H9 (cell line): ENCODE measurements around the gene NOP58. TPM values are rescaled to one million over a fixed set of nuclear protein-coding genes. Genes with fewer than 3 reads are reported as not detected.

ENCODE experiments used
- DNase-seq: peaks from one replicate; pipeline ENCODE4 v3.0.0-alpha.2; 2017
- H2AFZ ChIP-seq: one replicate; pipeline ENCODE4 v1.6.1; 2013; ENCODE audit warnings: mild to moderate bottlenecking, low read length, control low read depth, moderate library complexity
- H2AK5ac ChIP-seq: 2 replicates; pipeline ENCODE4 v1.6.1; 2013; ENCODE audit warnings: low read length, control low read depth, mixed read lengths; ENCODE audit not compliant: insufficient read length
- H2BK120ac ChIP-seq: one replicate; pipeline ENCODE4 v1.6.1; 2013; ENCODE audit warnings: low read depth, mild to moderate bottlenecking, low read length, control low read depth, inconsistent platforms; ENCODE audit not compliant: poor library complexity, severe bottlenecking
- H2BK12ac ChIP-seq: 2 replicates; pipeline ENCODE4 v1.6.1; 2013; ENCODE audit warnings: low read length, control low read depth, mixed read lengths, low read depth; ENCODE audit not compliant: insufficient read length
- H2BK15ac ChIP-seq: 2 replicates; pipeline ENCODE4 v1.6.1; 2013; ENCODE audit warnings: low read depth, low read length, control low read depth
- H2BK20ac ChIP-seq: one replicate; pipeline ENCODE4 v1.6.1; 2013; ENCODE audit warnings: low read depth, mild to moderate bottlenecking, low read length, control low read depth, inconsistent platforms; ENCODE audit not compliant: poor library complexity, severe bottlenecking
- H2BK5ac ChIP-seq: 2 replicates; pipeline ENCODE4 v1.6.1; 2013; ENCODE audit warnings: low read length, control low read depth, mixed read lengths; ENCODE audit not compliant: insufficient read length
- H3K14ac ChIP-seq: 2 replicates; pipeline ENCODE4 v1.6.1; 2013; ENCODE audit warnings: low read length, control low read depth; ENCODE audit not compliant: insufficient read depth
- H3K18ac ChIP-seq: 2 replicates; pipeline ENCODE4 v1.6.1; 2013; ENCODE audit warnings: low read depth, mild to moderate bottlenecking, mixed read lengths, low read length, control low read depth; ENCODE audit not compliant: insufficient read length
- H3K23ac ChIP-seq: 2 replicates; pipeline ENCODE4 v1.6.1; 2013; ENCODE audit warnings: low read length, control low read depth, mixed read lengths, low read depth; ENCODE audit not compliant: insufficient read length
- H3K23me2 ChIP-seq: 2 replicates; pipeline ENCODE4 v1.6.1; 2013; ENCODE audit warnings: low read depth, mild to moderate bottlenecking, mixed read lengths, low read length, control low read depth; ENCODE audit not compliant: insufficient read length, poor library complexity, severe bottlenecking
- H3K27ac ChIP-seq: 2 replicates; pipeline ENCODE4 v1.5.1; 2013; ENCODE audit warnings: low read length, control low read depth, mixed read lengths, low read depth; ENCODE audit not compliant: insufficient read length
- H3K27me3 ChIP-seq: 2 replicates; pipeline ENCODE4 v1.6.1; 2013; ENCODE audit warnings: low read length, control low read depth, inconsistent platforms; ENCODE audit not compliant: insufficient read depth
- H3K4ac ChIP-seq: 2 replicates; pipeline ENCODE4 v1.6.1; 2013; ENCODE audit warnings: low read depth, mild to moderate bottlenecking, control low read depth, inconsistent platforms, low read length, moderate library complexity
- H3K4me1 ChIP-seq: 2 replicates; pipeline ENCODE4 v1.6.1; 2013; ENCODE audit warnings: low read length, control low read depth, inconsistent platforms; ENCODE audit not compliant: insufficient read depth
- H3K4me2 ChIP-seq: 2 replicates; pipeline ENCODE4 v1.6.1; 2013; ENCODE audit warnings: low read length, control low read depth, mixed read lengths; ENCODE audit not compliant: insufficient read length, insufficient read depth
- H3K56ac ChIP-seq: 2 replicates; pipeline ENCODE4 v1.6.1; 2013; ENCODE audit warnings: low read depth, mild to moderate bottlenecking, mixed read lengths, low read length, control low read depth; ENCODE audit not compliant: insufficient read length
- H3K79me1 ChIP-seq: 2 replicates; pipeline ENCODE4 v1.6.1; 2013; ENCODE audit warnings: low read depth, mild to moderate bottlenecking, moderate library complexity, low read length, control low read depth, inconsistent platforms; ENCODE audit not compliant: insufficient read depth, poor library complexity, severe bottlenecking
- H3K79me2 ChIP-seq: 2 replicates; pipeline ENCODE4 v1.6.1; 2013; ENCODE audit warnings: low read length, control low read depth, inconsistent platforms; ENCODE audit not compliant: insufficient read depth
- H3K9ac ChIP-seq: 2 replicates; pipeline ENCODE4 v1.6.1; 2013; ENCODE audit warnings: low read length, control low read depth, mixed read lengths; ENCODE audit not compliant: insufficient read length; ENCODE audit errors: extremely low read depth
- H3K9me3 ChIP-seq: one replicate; pipeline ENCODE4 v1.6.1; 2013; ENCODE audit warnings: low read depth, low read length, inconsistent platforms; ENCODE audit not compliant: control insufficient read depth
- H3T11ph ChIP-seq: one replicate; pipeline ENCODE4 v1.6.1; 2013; ENCODE audit warnings: mild to moderate bottlenecking, low read length, control low read depth, inconsistent platforms
- H4K20me1 ChIP-seq: one replicate; pipeline ENCODE4 v1.6.1; 2013; ENCODE audit not compliant: control insufficient read depth, insufficient read length, insufficient read depth
- H4K5ac ChIP-seq: 2 replicates; pipeline ENCODE4 v1.6.1; 2013; ENCODE audit warnings: low read depth, mild to moderate bottlenecking, mixed read lengths, low read length, control low read depth; ENCODE audit not compliant: insufficient read length
- H4K8ac ChIP-seq: replicated peaks from 2 replicates; pipeline ENCODE4 v1.6.1; 2013; ENCODE audit warnings: low read length, control low read depth, mixed read lengths, low read depth; ENCODE audit not compliant: insufficient read length
- H4K91ac ChIP-seq: 2 replicates; pipeline ENCODE4 v1.6.1; 2013; ENCODE audit warnings: low read depth, mild to moderate bottlenecking, moderate library complexity, mixed read lengths, low read length, control low read depth; ENCODE audit not compliant: insufficient read length
- H3K27ac Mint-ChIP-seq, 3 experiments: 2 replicates in 2 of 3; 3 replicates in 1 of 3; pipeline ENCODE4 v1.8.0; 2020 to 2021; ENCODE audit warnings: mixed read lengths in 3 of 3, mild to moderate bottlenecking in 1 of 3, moderate library complexity in 1 of 3
- H3K27me3 Mint-ChIP-seq: 2 replicates; pipeline ENCODE4 v1.8.0; 2021; ENCODE audit warnings: low read depth, mild to moderate bottlenecking, moderate library complexity, mixed read lengths
- H3K36me3 Mint-ChIP-seq, 3 experiments: 2 replicates in 2 of 3; 3 replicates in 1 of 3; pipeline ENCODE4 v1.8.0; 2020 to 2021; ENCODE audit warnings: low read depth in 3 of 3, mixed read lengths in 3 of 3; ENCODE audit not compliant: insufficient read depth in 1 of 3
- H3K4me1 Mint-ChIP-seq, 2 experiments: 2 replicates each; pipeline ENCODE4 v1.8.0; 2020; ENCODE audit warnings: mixed read lengths in 2 of 2
- H3K4me3 Mint-ChIP-seq, 2 experiments: 2 replicates in 1 of 2; 3 replicates in 1 of 2; pipeline ENCODE4 v1.8.0; 2020 to 2021; ENCODE audit warnings: mild to moderate bottlenecking in 2 of 2, mixed read lengths in 2 of 2, moderate library complexity in 1 of 2
- H3K9me3 Mint-ChIP-seq, 2 experiments: 2 replicates in 1 of 2; 3 replicates in 1 of 2; pipeline ENCODE4 v1.8.0; 2020; ENCODE audit warnings: mild to moderate bottlenecking in 2 of 2, mixed read lengths in 2 of 2, moderate library complexity in 1 of 2
- CTCF ChIP-seq: fragments of 200-600 bp; sonication (generic); conservative IDR thresholded peaks from 3 replicates; pipeline ENCODE4 v1.8.0; 2021; ENCODE audit warnings: antibody characterized with exemption, mild to moderate bottlenecking
- WGBS: extraction: QIAGEN DNeasy Blood & Tissue Kit; methylation state at CpG from one replicate; pipeline ENCODE4 v1.1.7; 2013; ENCODE audit warnings: missing lambda C conversion rate, low lambda C conversion rate, mixed read lengths; ENCODE audit not compliant: insufficient read length; ENCODE audit errors: extremely low coverage; 5-methylcytosine and 5-hydroxymethylcytosine counted together
- total RNA-seq: library from RNA; stranded (reverse); gene quantifications from 2 replicates; pipeline ENCODE4 v1.2.1, GENCODE V29; 2021

The NOP58 gene
- total RNA-seq, 1 experiment from 2014 or later = 168 TPM

DNA sequence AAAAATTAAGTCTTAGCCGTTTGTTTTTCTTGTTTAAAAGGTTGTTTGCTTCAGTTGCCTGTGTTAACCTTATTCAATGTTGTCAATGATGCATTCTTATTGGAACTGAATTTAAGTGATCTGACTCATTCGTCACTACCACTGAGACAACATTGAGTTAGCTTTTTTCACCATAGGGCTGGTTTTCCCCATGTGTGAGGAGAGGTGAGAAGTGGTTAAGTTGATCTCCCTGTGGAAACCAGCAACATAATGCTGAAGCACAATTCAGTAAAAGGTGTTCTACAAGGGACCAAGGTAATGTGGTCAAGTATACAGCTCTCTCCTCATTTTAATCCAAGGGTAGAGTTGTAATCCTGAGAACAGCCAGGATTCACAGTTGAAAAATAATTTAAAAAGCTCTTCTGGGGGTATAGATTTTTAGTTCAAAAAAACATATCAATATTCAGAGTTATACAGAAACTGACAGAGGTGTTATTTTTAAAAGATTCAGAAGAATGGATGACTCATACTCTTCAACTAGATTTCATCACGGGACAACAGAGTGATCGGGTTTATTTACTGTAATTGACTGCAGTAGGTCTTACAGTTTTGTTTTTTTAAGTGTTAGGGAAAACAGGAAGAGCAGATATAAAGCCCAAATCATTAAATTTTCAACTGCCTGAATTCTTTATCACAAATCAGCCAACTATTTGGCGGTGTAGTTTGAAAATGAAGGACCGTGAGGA lies 12.6 kb downstream of the NOP58 start:
- no peak overlapping the region for H3K14ac ChIP-seq
- H3K9me3 ChIP-seq = no peaks in the 10 kb centered on the region
- Mint-ChIP-seq H3K27me3 (no peaks in the 10 kb centered on the region), H3K4me3 (no peak overlapping the region), H3K27ac (peak overlapping the region in 2 of 3 experiments; percentile 3 to 59; a peak in 1 of 7 replicates), H3K36me3 (peaks cover 44 to 73% (median 62%) of the 10 kb centered on the region in 3 experiments; a peak in 6 of 7 replicates), H3K9me3 (no peaks in the 10 kb centered on the region), H3K4me1 (peaks cover 0 to under 1% of the 10 kb centered on the region in 2 experiments; a peak in 2 of 4 replicates)
- no CpG with 5 or more reads among the region's 6 CpGs for WGBS
- no peak overlapping the region for H3K23ac ChIP-seq
- no peak overlapping the region for H2BK5ac ChIP-seq
- no peak for TF ChIP-seq CTCF
- no peaks in the 10 kb centered on the region for H3K27me3 ChIP-seq
- H3K27ac ChIP-seq = no peak overlapping the region
- no peaks in the 10 kb centered on the region for H4K20me1 ChIP-seq
- H4K5ac ChIP-seq = no peak overlapping the region
- no peaks in the 10 kb centered on the region for H3K23me2 ChIP-seq
- peaks cover 21% of the 10 kb centered on the region; the same call in 1 of the 2 replicates for H3K79me2 ChIP-seq
- no peak overlapping the region for H3K18ac ChIP-seq
- H3K9ac ChIP-seq = no peak overlapping the region
- no peak overlapping the region for H2BK20ac ChIP-seq
- H2BK12ac ChIP-seq = no peak overlapping the region
- peaks cover 16% of the 10 kb centered on the region for H3K79me1 ChIP-seq
- no peak overlapping the region for H2BK15ac ChIP-seq
- no peak overlapping the region for H3K56ac ChIP-seq
- H4K8ac ChIP-seq = no peak overlapping the region
- H3K4ac ChIP-seq = no peak overlapping the region
- no peak overlapping the region for H3T11ph ChIP-seq
- no peak overlapping the region for H3K4me2 ChIP-seq
- H2BK120ac ChIP-seq = no peak overlapping the region
- no peak overlapping the region for H2AFZ ChIP-seq
- no peak overlapping the region for H2AK5ac ChIP-seq
- no peaks in the 10 kb centered on the region for H3K4me1 ChIP-seq
- no peak for DNase-seq
- no peak overlapping the region for H4K91ac ChIP-seq
